Measurements from ENCODE around the gene ARHGAP45. TPM values are rescaled to one million over a fixed set of nuclear protein-coding genes. Genes with fewer than 3 reads are reported as not detected.

Gene ARHGAP45
- total and polyA plus RNA-seq, 9 of the 15 experiments (the other 6 are each of a cell fraction or from before 2014, with no cell fraction given) = 0.08 to 22.1 (median 4.2) TPM

GRCh38 chr19:1064661-1065605, 2.0 kb upstream of the ARHGAP45 start (continued):
- TF ChIP-seq MGA (IDR thresholded peaks at IDR 0.05) (peak; percentile 78), POLR2G (IDR thresholded peaks at IDR 0.05; ENCODE audit: low read depth, low read length) (peak; percentile 54), BRCA1 (IDR thresholded peaks at IDR 0.05) (no peak), BRCA1 (CRISPR knock-in tag; IDR thresholded peaks at IDR 0.05) (no peak), SAFB (IDR thresholded peaks at IDR 0.05; ENCODE audit: borderline replicate concordance, low read depth, low read length) (0 out of 2 replicates have a peak, but pooled peaks have one; percentile 41), ZNF124 (CRISPR knock-in tag; IDR thresholded peaks at IDR 0.05) (no peak)
- TF ChIP-seq, protein P1, sequence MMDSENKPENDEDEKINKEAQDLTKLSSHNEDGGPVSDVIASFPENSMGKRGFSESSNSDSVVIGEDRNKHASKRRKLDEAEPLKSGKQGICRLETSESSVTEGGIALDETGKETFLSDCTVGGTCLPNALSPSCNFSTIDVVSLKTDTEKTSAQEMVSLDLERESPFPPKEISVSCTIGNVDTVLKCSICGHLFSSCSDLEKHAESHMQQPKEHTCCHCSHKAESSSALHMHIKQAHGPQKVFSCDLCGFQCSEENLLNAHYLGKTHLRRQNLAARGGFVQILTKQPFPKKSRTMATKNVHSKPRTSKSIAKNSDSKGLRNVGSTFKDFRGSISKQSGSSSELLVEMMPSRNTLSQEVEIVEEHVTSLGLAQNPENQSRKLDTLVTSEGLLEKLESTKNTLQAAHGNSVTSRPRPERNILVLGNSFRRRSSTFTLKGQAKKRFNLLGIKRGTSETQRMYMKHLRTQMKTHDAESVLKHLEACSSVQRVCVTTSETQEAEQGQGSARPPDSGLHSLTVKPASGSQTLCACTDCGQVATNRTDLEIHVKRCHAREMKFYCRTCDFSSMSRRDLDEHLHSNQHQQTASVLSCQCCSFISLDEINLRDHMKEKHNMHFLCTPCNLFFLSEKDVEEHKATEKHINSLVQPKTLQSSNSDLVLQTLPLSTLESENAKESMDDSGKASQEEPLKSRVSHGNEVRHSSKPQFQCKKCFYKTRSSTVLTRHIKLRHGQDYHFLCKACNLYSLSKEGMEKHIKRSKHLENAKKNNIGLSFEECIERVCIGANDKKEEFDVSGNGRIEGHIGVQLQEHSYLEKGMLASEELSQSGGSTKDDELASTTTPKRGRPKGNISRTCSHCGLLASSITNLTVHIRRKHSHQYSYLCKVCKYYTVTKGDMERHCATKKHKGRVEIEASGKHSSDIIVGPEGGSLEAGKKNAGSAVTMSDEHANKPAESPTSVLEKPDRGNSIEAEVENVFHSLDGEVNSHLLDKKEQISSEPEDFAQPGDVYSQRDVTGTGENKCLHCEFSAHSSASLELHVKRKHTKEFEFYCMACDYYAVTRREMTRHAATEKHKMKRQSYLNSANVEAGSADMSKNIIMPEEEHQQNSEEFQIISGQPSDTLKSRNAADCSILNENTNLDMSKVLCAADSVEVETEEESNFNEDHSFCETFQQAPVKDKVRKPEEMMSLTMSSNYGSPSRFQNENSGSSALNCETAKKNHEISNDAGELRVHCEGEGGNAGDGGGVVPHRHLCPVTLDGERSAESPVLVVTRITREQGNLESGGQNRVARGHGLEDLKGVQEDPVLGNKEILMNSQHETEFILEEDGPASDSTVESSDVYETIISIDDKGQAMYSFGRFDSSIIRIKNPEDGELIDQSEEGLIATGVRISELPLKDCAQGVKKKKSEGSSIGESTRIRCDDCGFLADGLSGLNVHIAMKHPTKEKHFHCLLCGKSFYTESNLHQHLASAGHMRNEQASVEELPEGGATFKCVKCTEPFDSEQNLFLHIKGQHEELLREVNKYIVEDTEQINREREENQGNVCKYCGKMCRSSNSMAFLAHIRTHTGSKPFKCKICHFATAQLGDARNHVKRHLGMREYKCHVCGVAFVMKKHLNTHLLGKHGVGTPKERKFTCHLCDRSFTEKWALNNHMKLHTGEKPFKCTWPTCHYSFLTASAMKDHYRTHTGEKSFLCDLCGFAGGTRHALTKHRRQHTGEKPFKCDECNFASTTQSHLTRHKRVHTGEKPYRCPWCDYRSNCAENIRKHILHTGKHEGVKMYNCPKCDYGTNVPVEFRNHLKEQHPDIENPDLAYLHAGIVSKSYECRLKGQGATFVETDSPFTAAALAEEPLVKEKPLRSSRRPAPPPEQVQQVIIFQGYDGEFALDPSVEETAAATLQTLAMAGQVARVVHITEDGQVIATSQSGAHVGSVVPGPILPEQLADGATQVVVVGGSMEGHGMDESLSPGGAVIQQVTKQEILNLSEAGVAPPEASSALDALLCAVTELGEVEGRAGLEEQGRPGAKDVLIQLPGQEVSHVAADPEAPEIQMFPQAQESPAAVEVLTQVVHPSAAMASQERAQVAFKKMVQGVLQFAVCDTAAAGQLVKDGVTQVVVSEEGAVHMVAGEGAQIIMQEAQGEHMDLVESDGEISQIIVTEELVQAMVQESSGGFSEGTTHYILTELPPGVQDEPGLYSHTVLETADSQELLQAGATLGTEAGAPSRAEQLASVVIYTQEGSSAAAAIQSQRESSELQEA (IDR thresholded peaks at IDR 0.05; ENCODE audit: low read depth) = no peak
